Endothelial cell (in vitro differentiated cells): Measurements from ENCODE around the gene HSD17B10. TPM values are rescaled to one million over a fixed set of nuclear protein-coding genes. Genes with fewer than 3 reads are reported as not detected.

Experiments used
- DNase-seq: peaks from one replicate; pipeline ENCODE4 v3.0.0; 2021; ENCODE audit warnings: low spot score
- H3K27ac Mint-ChIP-seq: one replicate; pipeline ENCODE4 v1.8.0; 2021; ENCODE audit warnings: mixed read lengths, inconsistent platforms; ENCODE audit not compliant: unreplicated experiment
- H3K27me3 Mint-ChIP-seq: one replicate; pipeline ENCODE4 v1.8.0; 2021; ENCODE audit warnings: mild to moderate bottlenecking, moderate library complexity, mixed read lengths, inconsistent platforms; ENCODE audit not compliant: unreplicated experiment
- H3K36me3 Mint-ChIP-seq: one replicate; pipeline ENCODE4 v1.8.0; 2021; ENCODE audit warnings: mild to moderate bottlenecking, low read depth, mixed read lengths, inconsistent platforms; ENCODE audit not compliant: unreplicated experiment
- H3K4me1 Mint-ChIP-seq: one replicate; pipeline ENCODE4 v1.8.0; 2021; ENCODE audit warnings: mild to moderate bottlenecking, mixed read lengths, inconsistent platforms; ENCODE audit not compliant: unreplicated experiment
- H3K4me3 Mint-ChIP-seq: one replicate; pipeline ENCODE4 v1.8.0; 2021; ENCODE audit warnings: mild to moderate bottlenecking, mixed read lengths, inconsistent platforms; ENCODE audit not compliant: unreplicated experiment
- H3K9me3 Mint-ChIP-seq: one replicate; pipeline ENCODE4 v1.8.0; 2021; ENCODE audit warnings: mixed read lengths, inconsistent platforms; ENCODE audit not compliant: unreplicated experiment
- total RNA-seq: library from RNA; stranded (reverse); fragmentation: NEBNext Ultra II Directional; extraction: Animal tissue kit (Norgen Biotek cat#: 25700); gene quantifications from one replicate; pipeline ENCODE4 v1.2.1, GENCODE V29; 2021; ENCODE audit not compliant: unreplicated experiment
- TF ChIP-seq, protein P1 (sequence below): fragments of 200-600 bp; sonication (generic); IDR thresholded peaks from one replicate; pipeline ENCODE4 v1.5.0; 2021; ENCODE audit warnings: antibody characterized with exemption; ENCODE audit not compliant: unreplicated experiment

Gene HSD17B10
- total RNA-seq, 1 donor from 2014 or later: 81.1 TPM

DNA sequence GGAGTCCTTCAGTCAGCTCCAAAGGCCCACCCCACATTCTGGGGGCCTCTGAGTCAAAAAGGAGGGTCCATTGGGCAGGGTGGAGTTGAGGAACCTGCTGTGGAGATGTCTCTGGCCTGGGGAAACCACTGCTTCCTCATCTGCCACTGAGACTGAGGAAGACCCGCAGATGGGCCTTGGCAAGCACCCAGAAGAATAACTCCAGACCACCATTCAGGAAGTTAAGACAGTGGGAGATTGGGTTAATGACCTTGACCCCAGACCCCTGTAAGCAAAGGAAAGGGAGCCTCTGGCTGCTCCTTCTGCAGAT is 8.1 kb upstream of the HSD17B10 start:
- H3K4me1 Mint-ChIP-seq: peaks cover 6% of the 10 kb centered on the region
- H3K27me3 Mint-ChIP-seq: peaks cover 7% of the 10 kb centered on the region
- TF ChIP-seq, protein P1, sequence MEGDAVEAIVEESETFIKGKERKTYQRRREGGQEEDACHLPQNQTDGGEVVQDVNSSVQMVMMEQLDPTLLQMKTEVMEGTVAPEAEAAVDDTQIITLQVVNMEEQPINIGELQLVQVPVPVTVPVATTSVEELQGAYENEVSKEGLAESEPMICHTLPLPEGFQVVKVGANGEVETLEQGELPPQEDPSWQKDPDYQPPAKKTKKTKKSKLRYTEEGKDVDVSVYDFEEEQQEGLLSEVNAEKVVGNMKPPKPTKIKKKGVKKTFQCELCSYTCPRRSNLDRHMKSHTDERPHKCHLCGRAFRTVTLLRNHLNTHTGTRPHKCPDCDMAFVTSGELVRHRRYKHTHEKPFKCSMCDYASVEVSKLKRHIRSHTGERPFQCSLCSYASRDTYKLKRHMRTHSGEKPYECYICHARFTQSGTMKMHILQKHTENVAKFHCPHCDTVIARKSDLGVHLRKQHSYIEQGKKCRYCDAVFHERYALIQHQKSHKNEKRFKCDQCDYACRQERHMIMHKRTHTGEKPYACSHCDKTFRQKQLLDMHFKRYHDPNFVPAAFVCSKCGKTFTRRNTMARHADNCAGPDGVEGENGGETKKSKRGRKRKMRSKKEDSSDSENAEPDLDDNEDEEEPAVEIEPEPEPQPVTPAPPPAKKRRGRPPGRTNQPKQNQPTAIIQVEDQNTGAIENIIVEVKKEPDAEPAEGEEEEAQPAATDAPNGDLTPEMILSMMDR: no peak
- H3K9me3 Mint-ChIP-seq: no peaks in the 10 kb centered on the region
- no peak overlapping the region for H3K4me3 Mint-ChIP-seq
- no peak for DNase-seq
- no peaks in the 10 kb centered on the region for H3K36me3 Mint-ChIP-seq
- H3K27ac Mint-ChIP-seq: no peak overlapping the region

DNA sequence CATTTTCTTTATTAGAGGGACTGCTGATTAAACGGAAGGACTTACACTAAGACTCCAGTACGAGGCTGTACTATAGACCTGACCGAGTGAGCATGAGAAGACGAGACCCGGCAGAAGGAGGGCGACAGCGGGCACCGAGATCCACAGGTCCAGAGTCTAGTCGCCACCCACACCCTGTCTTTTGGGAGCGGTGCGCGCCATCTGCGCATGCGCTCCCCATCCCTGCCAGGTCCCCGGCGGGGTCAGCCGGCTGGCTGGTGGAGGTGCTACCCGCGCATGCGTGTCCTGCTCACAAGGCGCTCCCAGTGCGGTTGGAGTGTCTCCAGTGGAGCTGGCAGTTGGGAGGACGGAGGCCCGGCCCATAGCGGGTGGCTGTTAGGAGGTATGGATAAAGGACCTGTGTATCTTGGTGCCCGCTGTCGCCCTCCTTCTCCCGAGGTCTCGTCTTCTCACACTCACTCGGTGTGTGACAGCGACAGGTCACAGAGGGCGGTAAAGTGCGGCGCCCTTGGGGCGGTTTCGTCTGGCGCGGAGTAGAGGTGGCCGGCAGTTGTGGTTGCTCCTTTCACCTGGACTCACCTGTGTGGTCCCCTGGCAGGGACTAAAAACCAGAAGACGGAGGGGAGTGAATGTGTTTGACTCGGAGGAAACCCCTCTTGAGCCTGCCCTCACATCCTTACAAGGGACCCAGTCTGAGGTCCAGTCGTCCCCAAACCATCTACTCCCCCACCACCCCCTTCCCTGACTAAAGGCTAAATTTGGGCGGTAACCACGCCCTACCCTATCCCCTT is 7.6 kb upstream of the HSD17B10 start:
- Mint-ChIP-seq H3K4me3 (peak overlapping the region; percentile 73), H3K9me3 (no peaks in the 10 kb centered on the region), H3K27me3 (peaks cover 7% of the 10 kb centered on the region), H3K36me3 (no peaks in the 10 kb centered on the region), H3K4me1 (peaks cover 6% of the 10 kb centered on the region), H3K27ac (no peak overlapping the region)
- DNase-seq: peak; percentile 65
- TF ChIP-seq, protein P1: no peak

DNA sequence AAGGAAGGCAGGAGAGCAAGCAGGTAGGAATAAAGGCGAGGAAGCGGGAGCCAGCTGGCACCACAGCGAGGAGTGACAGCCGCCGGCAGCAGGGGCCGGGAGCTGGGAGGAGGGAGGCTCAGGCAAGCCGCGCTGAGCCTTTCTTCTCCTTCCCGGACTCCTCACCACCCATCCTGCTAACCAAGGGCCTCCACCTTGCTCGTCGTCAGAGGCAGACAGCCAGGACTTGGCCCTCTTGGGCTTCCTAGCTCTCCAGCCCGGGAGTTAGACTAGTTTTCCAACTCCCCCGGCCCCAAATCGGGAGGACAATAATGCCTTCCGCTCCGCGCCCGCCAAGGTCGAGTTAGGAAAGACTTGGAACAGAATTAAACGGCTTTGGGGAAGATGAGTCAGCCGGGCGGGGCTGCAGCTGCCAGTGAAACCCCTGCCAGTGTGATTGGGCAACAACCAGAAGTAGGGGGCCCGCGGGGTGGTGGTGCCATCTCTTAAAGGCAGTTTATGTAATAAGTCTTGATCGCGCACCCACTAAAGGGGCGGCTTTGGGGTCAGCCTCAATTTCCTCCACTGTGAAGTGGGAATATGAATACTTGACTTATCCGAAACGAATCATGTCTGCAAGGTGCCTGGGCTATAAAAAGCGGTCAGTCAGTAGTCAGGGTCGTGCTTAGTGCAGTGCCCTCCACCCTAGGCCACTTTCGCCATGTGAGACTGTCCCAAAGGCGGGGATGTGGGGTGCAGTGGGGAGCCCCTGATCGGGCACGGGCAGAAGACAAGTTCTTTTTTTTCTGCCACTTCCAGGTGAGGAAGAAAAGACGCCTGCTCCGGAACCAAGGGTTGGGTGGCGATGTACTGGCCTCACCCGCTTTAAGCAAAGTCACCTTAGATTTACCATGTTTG is 6.7 kb upstream of the HSD17B10 start:
- peaks cover 6% of the 10 kb centered on the region for H3K4me1 Mint-ChIP-seq
- DNase-seq: peak; percentile 3
- TF ChIP-seq, protein P1: no peak
- peaks cover 7% of the 10 kb centered on the region for H3K27me3 Mint-ChIP-seq
- H3K4me3 Mint-ChIP-seq: peak overlapping the region; percentile 73
- H3K27ac Mint-ChIP-seq: no peak overlapping the region
- no peaks in the 10 kb centered on the region for H3K36me3 Mint-ChIP-seq
- H3K9me3 Mint-ChIP-seq: no peaks in the 10 kb centered on the region

DNA sequence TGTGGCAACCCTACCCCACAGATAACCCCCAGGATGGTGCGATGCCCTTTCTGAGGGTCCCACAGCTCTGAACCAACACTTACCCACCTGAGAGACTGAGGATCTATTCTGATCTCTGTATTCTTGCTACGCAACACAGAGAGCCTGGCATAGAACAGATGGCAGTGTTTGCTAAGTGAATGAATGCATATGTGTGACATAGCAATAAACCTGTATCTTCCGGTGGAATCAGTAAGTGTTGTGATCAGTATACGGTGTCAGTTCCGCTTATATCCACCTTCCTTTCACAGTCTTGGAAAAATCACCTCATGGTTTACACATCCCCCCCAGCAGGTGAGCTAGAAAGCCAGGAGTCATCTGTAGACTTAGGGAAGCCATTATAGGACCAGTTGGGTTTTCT is 5.9 kb upstream of the HSD17B10 start:
- Mint-ChIP-seq H3K36me3 (no peaks in the 10 kb centered on the region), H3K27me3 (peaks cover 7% of the 10 kb centered on the region), H3K9me3 (no peaks in the 10 kb centered on the region), H3K4me3 (peak overlapping the region; percentile 47), H3K4me1 (peaks cover 6% of the 10 kb centered on the region), H3K27ac (no peak overlapping the region)
- TF ChIP-seq, protein P1: no peak
- no peak for DNase-seq

DNA sequence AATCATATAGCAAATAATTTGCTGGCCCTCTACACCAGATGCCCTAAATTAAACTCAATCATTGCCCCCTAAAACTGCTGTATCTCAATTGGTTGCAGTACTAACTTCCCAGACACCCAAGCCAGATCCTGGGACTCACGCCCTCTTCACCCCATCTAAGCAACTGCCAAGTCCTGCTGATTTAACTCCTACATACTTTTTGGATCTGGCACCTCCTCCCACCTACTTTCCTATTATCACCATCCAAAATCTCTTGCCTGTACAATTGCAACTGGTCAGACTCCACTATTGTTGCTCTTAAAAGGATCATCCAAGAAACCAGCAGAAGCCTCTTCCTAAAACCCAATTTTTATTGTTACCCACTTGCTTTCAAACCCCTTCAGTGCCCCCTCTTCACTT is 4.7 kb upstream of the HSD17B10 start:
- Mint-ChIP-seq H3K27me3 (peaks cover 7% of the 10 kb centered on the region), H3K27ac (no peak overlapping the region), H3K9me3 (no peaks in the 10 kb centered on the region), H3K36me3 (no peaks in the 10 kb centered on the region), H3K4me3 (no peak overlapping the region), H3K4me1 (peaks cover 10% of the 10 kb centered on the region)
- DNase-seq: no peak
- TF ChIP-seq, protein P1: no peak
